HepG2 (cell line): ENCODE results near the gene TXNL4A. TPM values are rescaled to one million over a fixed set of nuclear protein-coding genes. Genes with fewer than 3 reads are reported as not detected.

ENCODE experiments used
- BCLAF1 ChIP-seq: fragments of 450-650 bp; IDR thresholded peaks from 2 replicates; pipeline ENCODE4 v1.6.1; 2017; ENCODE audit warnings: mild to moderate bottlenecking
- CSRNP1 ChIP-seq: sonication (generic); formaldehyde crosslinking; IDR thresholded peaks from 2 replicates; pipeline ENCODE4 v1.8.1; 2023; ENCODE audit warnings: mild to moderate bottlenecking, missing genetic modification reagents
- E2F5 ChIP-seq: sonication (generic); formaldehyde crosslinking; conservative IDR thresholded peaks from 2 replicates; pipeline ENCODE4 v1.4.0; 2020; ENCODE audit warnings: missing genetic modification reagents
- ERF ChIP-seq: IDR thresholded peaks from 2 replicates; pipeline ENCODE4 v1.6.1; 2018; ENCODE audit warnings: missing biosample characterization, missing genetic modification reagents
- FOXO1 ChIP-seq: sonication (generic); formaldehyde crosslinking; IDR thresholded peaks from 2 replicates; pipeline ENCODE4 v1.4.0; 2020; ENCODE audit warnings: missing genetic modification reagents
- HNRNPL ChIP-seq: fragments of 200-400 bp; formaldehyde crosslinking; IDR thresholded peaks from 2 replicates; pipeline ENCODE4 v1.6.1; 2017; ENCODE audit warnings: mild to moderate bottlenecking, low read depth, low read length
- IKZF5 ChIP-seq: IDR thresholded peaks from 2 replicates; pipeline ENCODE4 v1.6.1; 2018; ENCODE audit warnings: missing genetic modification reagents, mild to moderate bottlenecking, missing compliant biosample characterization
- KAT7 ChIP-seq: IDR thresholded peaks from 2 replicates; pipeline ENCODE4 v1.6.1; 2018; ENCODE audit warnings: borderline replicate concordance, missing compliant biosample characterization
- KLF16 ChIP-seq, 2 experiments: sonication (generic) in 1 of 2; formaldehyde crosslinking in 1 of 2; IDR thresholded peaks; 2 replicates each; pipeline versions ENCODE4 v1.6.1 to v1.8.0; 2016 to 2023; ENCODE audit warnings: missing genetic modification reagents in 2 of 2, missing compliant biosample characterization in 1 of 2
- MAFG ChIP-seq: sonication (generic); formaldehyde crosslinking; IDR thresholded peaks from 2 replicates; pipeline ENCODE4 v1.5.1; 2020; ENCODE audit warnings: mild to moderate bottlenecking, missing genetic modification reagents
- NFE2L2 ChIP-seq: fragments of 150-350 bp; IDR thresholded peaks from 2 replicates; pipeline ENCODE4 v1.6.1; 2014; ENCODE audit warnings: low read length
- NR2C2 ChIP-seq: sonication (generic); formaldehyde crosslinking; IDR thresholded peaks from 2 replicates; pipeline ENCODE4 v1.4.0; 2020; ENCODE audit warnings: missing genetic modification reagents, mild to moderate bottlenecking, moderate library complexity, borderline replicate concordance
- PAF1 ChIP-seq: IDR thresholded peaks from 2 replicates; pipeline ENCODE4 v1.6.1; 2016; ENCODE audit warnings: missing genetic modification reagents, missing compliant biosample characterization
- SIX1 ChIP-seq: sonication (generic); formaldehyde crosslinking; IDR thresholded peaks from 2 replicates; pipeline ENCODE4 v1.4.0; 2020; ENCODE audit warnings: missing genetic modification reagents, borderline replicate concordance
- SP2 ChIP-seq: sonication (generic); formaldehyde crosslinking; IDR thresholded peaks from 2 replicates; pipeline ENCODE4 v1.5.1; 2020; ENCODE audit warnings: mild to moderate bottlenecking, missing genetic modification reagents
- TBP ChIP-seq: sonication (generic); formaldehyde crosslinking; IDR thresholded peaks from 2 replicates; pipeline ENCODE4 v1.5.0; 2020; ENCODE audit warnings: missing genetic modification reagents
- TCF7L2 ChIP-seq: IDR thresholded peaks from 2 replicates; pipeline ENCODE4 v1.6.1; 2011; ENCODE audit warnings: mild to moderate bottlenecking, low read depth, low read length, moderate library complexity
- TRIM22 ChIP-seq: fragments of 450-650 bp; IDR thresholded peaks from 2 replicates; pipeline ENCODE4 v1.6.1; 2017
- YEATS2 ChIP-seq: sonication (generic); formaldehyde crosslinking; IDR thresholded peaks from 2 replicates; pipeline ENCODE4 v1.4.0; 2020; ENCODE audit warnings: missing genetic modification reagents, borderline replicate concordance
- ZFX ChIP-seq: sonication (generic); formaldehyde crosslinking; IDR thresholded peaks from 2 replicates; pipeline ENCODE4 v1.4.0; 2020; ENCODE audit warnings: mild to moderate bottlenecking, low read depth, missing genetic modification reagents, moderate library complexity
- ZNF124 ChIP-seq: sonication (generic); formaldehyde crosslinking; IDR thresholded peaks from 2 replicates; pipeline ENCODE4 v1.4.0; 2020; ENCODE audit warnings: missing genetic modification reagents
- ZNF30 ChIP-seq: sonication (generic); formaldehyde crosslinking; IDR thresholded peaks from 2 replicates; pipeline ENCODE4 v1.5.0; 2020; ENCODE audit warnings: mild to moderate bottlenecking, missing genetic modification reagents
- ZNF563 ChIP-seq: sonication (generic); formaldehyde crosslinking; IDR thresholded peaks from 2 replicates; pipeline ENCODE4 v1.8.0; 2022; ENCODE audit warnings: mild to moderate bottlenecking, moderate library complexity, missing genetic modification reagents
- ZNF713 ChIP-seq: sonication (generic); formaldehyde crosslinking; IDR thresholded peaks from 2 replicates; pipeline ENCODE4 v1.4.0; 2020; ENCODE audit warnings: mild to moderate bottlenecking, missing genetic modification reagents
- polyA plus RNA-seq, 8 experiments: library from polyadenylated mRNA; depleted of rRNA in 3 of 8; stranded (reverse) in 7 of 8; unstranded in 1 of 8; fragments of >200 nt; fragmentation: Illumina TruSeq in 4 of 8; extraction: Trizol in 4 of 8; gene quantifications; 2 replicates each; pipeline versions ENCODE4 v1.2.1 to v1.2.3, GENCODE V29; 2011 to 2016; ENCODE audit warnings: low read depth in 4 of 8, missing spikeins in 1 of 8, mixed read lengths in 1 of 8; ENCODE audit not compliant: insufficient read depth in 1 of 8
- total RNA-seq, 5 experiments: library from RNA; depleted of rRNA; stranded (reverse); fragments of >200 nt; fragmentation: Illumina TruSeq; extraction: Trizol; gene quantifications; 2 replicates each; pipeline ENCODE4 v1.2.3, GENCODE V29; 2016; ENCODE audit warnings: low read depth in 1 of 5
- TF ChIP-seq, protein P1 (sequence below): sonication (generic); formaldehyde crosslinking; IDR thresholded peaks from 2 replicates; pipeline ENCODE4 v1.5.0; 2020; ENCODE audit warnings: missing genetic modification reagents

The TXNL4A gene
- total and polyA plus RNA-seq, 2 of the 13 experiments (the other 11 are each of a cell fraction or from before 2014, with no cell fraction given) = 172 to 202 TPM

DNA sequence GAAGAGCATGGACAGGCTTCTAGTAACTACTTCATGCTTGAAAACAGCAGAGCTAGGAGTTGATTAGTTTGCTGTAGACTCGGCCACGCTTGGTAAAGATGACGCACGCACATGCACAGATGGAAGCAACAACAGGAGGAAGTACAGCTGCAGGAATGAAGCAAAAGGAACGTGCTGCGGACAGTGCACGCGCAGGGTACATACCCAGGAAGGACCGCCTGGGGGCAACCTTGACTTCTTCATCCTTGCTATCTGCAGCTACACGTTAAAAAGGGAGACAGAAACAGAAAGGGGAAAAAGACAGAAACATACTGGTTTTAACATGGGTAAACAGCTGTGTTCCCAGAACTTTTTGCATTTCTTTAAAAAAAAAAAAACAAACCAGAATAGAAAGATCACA, 54.6 kb downstream of the TXNL4A start (continued):
- TF ChIP-seq CSRNP1 (CRISPR knock-in tag) = no peak
- TF ChIP-seq E2F5 = no peak
- TF ChIP-seq MAFG = no peak
- TF ChIP-seq TRIM22 = no peak
- TF ChIP-seq IKZF5 = peak; percentile 38; the same call in 1 of the 2 replicates
- TF ChIP-seq ZNF713 (CRISPR knock-in tag) = no peak
- TF ChIP-seq HNRNPL = no peak
- TF ChIP-seq KLF16 (CRISPR knock-in tag; IDR thresholded peaks at IDR 0.05) = no peak
- TF ChIP-seq, protein P1, sequence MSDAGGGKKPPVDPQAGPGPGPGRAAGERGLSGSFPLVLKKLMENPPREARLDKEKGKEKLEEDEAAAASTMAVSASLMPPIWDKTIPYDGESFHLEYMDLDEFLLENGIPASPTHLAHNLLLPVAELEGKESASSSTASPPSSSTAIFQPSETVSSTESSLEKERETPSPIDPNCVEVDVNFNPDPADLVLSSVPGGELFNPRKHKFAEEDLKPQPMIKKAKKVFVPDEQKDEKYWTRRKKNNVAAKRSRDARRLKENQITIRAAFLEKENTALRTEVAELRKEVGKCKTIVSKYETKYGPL (CRISPR knock-in tag) = no peak
- peak; percentile 62; the same call in 1 of the 2 replicates for TF ChIP-seq FOXO1 (CRISPR knock-in tag)
- TF ChIP-seq ERF (CRISPR knock-in tag) = no peak
- no peak for TF ChIP-seq NR2C2
- TF ChIP-seq ZNF563 (CRISPR knock-in tag) = no peak
- TF ChIP-seq TCF7L2 = no peak
- TF ChIP-seq ZNF124 (CRISPR knock-in tag) = no peak
- no peak for TF ChIP-seq SIX1
- no peak for TF ChIP-seq YEATS2 (CRISPR knock-in tag)
- TF ChIP-seq SP2 (CRISPR knock-in tag) = no peak
- TF ChIP-seq TBP (CRISPR knock-in tag) = no peak
- peak; percentile 27; the same call in 1 of the 2 replicates for TF ChIP-seq ZFX (CRISPR knock-in tag)
- TF ChIP-seq BCLAF1 = no peak
- TF ChIP-seq PAF1 (CRISPR knock-in tag) = no peak
- TF ChIP-seq ZNF30 (CRISPR knock-in tag) = no peak
- TF ChIP-seq NFE2L2 = no peak
- TF ChIP-seq KAT7 (CRISPR knock-in tag) = no peak
